Measurements from ENCODE around the gene PSMG4. TPM values are rescaled to one million over a fixed set of nuclear protein-coding genes. Genes with fewer than 3 reads are reported as not detected.

PSMG4 gene
- total and polyA plus RNA-seq, 9 of the 15 experiments (the other 6 are each of a cell fraction or from before 2014, with no cell fraction given): 12.9 to 185 (median 52.0) TPM

DNA sequence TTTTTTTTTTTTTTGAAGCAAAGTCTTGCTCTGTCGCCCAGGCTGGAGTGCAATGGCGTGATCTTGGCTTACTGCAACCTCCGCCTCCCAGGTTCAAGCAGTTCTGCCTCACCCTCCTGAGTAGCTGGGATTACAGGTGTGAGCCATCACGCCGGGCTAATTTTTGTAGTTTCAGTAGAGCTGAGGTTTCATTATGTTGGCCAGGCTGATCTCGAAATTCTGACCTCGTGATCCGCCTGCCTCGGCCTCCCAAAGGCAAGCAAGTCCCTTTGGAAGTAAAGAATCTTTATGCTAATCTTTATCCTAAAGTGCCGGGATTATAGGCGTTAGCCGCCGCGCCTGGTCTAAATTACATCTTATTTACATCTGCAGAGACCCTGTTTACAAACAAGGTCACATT is 1.5 kb downstream of the PSMG4 start:
- no peak for FAIRE-seq

More for the DNA sequence above, 1.5 kb downstream of the PSMG4 start:
- peaks cover 35% of the 10 kb centered on the region for H4K20me1 ChIP-seq (replicated peaks; ENCODE audit: control insufficient read depth, insufficient read depth, low read length)
- peaks cover 35 to 36% of the 10 kb centered on the region in 2 experiments for H3K4me1 ChIP-seq (replicated peaks in 1 of 2; ENCODE audit: control insufficient read depth in 2 of 2, insufficient read depth in 2 of 2, low read length in 2 of 2)
- H2AFZ ChIP-seq (ENCODE audit: low read depth, low read length): no peak overlapping the region
- H3K36me3 ChIP-seq (ENCODE audit: control insufficient read depth, insufficient read depth, low read length): peaks cover 49% of the 10 kb centered on the region
- TF ChIP-seq DDX20 (tag; IDR thresholded peaks at IDR 0.05; ENCODE audit: low read depth): no peak
- TF ChIP-seq TFE3 (CRISPR knock-in tag; IDR thresholded peaks at IDR 0.05): peak; percentile 48; the same call in 1 of the 2 replicates
- no peak for TF ChIP-seq ZKSCAN3 (CRISPR knock-in tag; IDR thresholded peaks at IDR 0.05)
- ATAC-seq: no peak
- H3K9me1 ChIP-seq (ENCODE audit: control insufficient read depth, insufficient read depth, low read length): peaks cover 15% of the 10 kb centered on the region
- ChIA-PET POLR2A (interaction anchor here (0.6 to 2.2 kb wide), 5 partner anchors 103 to 370 kb away, joined by 3 to 9 read pairs (median 3); partner anchors contain the start of gene TUBB2A), CTCF (ENCODE audit: low intra/inter-chr PET ratio) (no interaction called here)
- H3K27me3 ChIP-seq (ENCODE audit: control insufficient read depth in 2 of 2, insufficient read depth in 2 of 2, low read length in 2 of 2): no peaks in the 10 kb centered on the region
- peak overlapping the region; percentile 93 for H3K4me2 ChIP-seq (ENCODE audit: insufficient read depth, low read length)
- H3K9me3 ChIP-seq (replicated peaks; ENCODE audit: control insufficient read depth, insufficient read depth, low read depth, low read length): no peaks in the 10 kb centered on the region
- in situ Hi-C loops (cut with MboI) (no loop called here), intact Hi-C loops (cut with micrococcal nuclease) (no loop called here)
- peak overlapping the region; percentile 67 to 90; a peak in 3 of 4 replicates for H3K9ac ChIP-seq (ENCODE audit: insufficient read depth in 1 of 2, low read depth in 2 of 2, low read length in 2 of 2)
- DNase-seq (ENCODE audit: extremely low read depth in 1 of 4, low spot score in 3 of 4): no peak
- H3K4me3 ChIP-seq: peak overlapping the region; percentile 30; the same call in 1 of the 2 replicates
- BruUV-seq (replicated peaks): no TSS peak
- 29% methylated on average over 12 of the region's 14 CpGs for WGBS (ENCODE audit: insufficient coverage, low coverage, missing lambda C conversion rate)
- H3K79me2 ChIP-seq (ENCODE audit: control insufficient read depth, insufficient read depth, low read length): peaks cover 66% of the 10 kb centered on the region
- H3K27ac ChIP-seq (ENCODE audit: extremely low read depth, low read depth, low read length): peak overlapping the region; percentile 54
